HepG2 (cell line): ENCODE data around the gene LMF2. TPM values are rescaled to one million over a fixed set of nuclear protein-coding genes. Genes with fewer than 3 reads are reported as not detected.

Source experiments
- FOSL1 ChIP-seq: sonication (generic); formaldehyde crosslinking; IDR thresholded peaks from 2 replicates; pipeline ENCODE4 v1.9.0; 2021; ENCODE audit warnings: missing genetic modification reagents, borderline replicate concordance
- MED1 ChIP-seq: sonication (generic); formaldehyde crosslinking; IDR thresholded peaks from 2 replicates; pipeline ENCODE4 v1.4.0; 2020; ENCODE audit warnings: missing genetic modification reagents
- MEIS2 ChIP-seq: sonication (generic); formaldehyde crosslinking; IDR thresholded peaks from 2 replicates; pipeline ENCODE4 v1.9.0; 2021; ENCODE audit warnings: mild to moderate bottlenecking, missing genetic modification reagents
- PAWR ChIP-seq: sonication (generic); formaldehyde crosslinking; IDR thresholded peaks from 2 replicates; pipeline ENCODE4 v1.4.0; 2020; ENCODE audit warnings: missing genetic modification reagents, mild to moderate bottlenecking, borderline replicate concordance
- PHF20 ChIP-seq: sonication (generic); formaldehyde crosslinking; IDR thresholded peaks from 2 replicates; pipeline ENCODE4 v1.5.0; 2020; ENCODE audit warnings: mild to moderate bottlenecking, missing genetic modification reagents
- REXO4 ChIP-seq: sonication (generic); formaldehyde crosslinking; IDR thresholded peaks from 2 replicates; pipeline ENCODE4 v1.8.0; 2022; ENCODE audit warnings: missing genetic modification reagents, mild to moderate bottlenecking, borderline replicate concordance
- RORA ChIP-seq: sonication (generic); formaldehyde crosslinking; IDR thresholded peaks from 2 replicates; pipeline ENCODE4 v1.5.0; 2020; ENCODE audit warnings: mild to moderate bottlenecking, missing genetic modification reagents, moderate library complexity
- TCF7L2 ChIP-seq: IDR thresholded peaks from 2 replicates; pipeline ENCODE4 v1.6.1; 2011; ENCODE audit warnings: mild to moderate bottlenecking, low read depth, low read length, moderate library complexity
- TSC22D2 ChIP-seq: sonication (generic); formaldehyde crosslinking; IDR thresholded peaks from 2 replicates; pipeline ENCODE4 v1.5.1; 2020; ENCODE audit warnings: missing genetic modification reagents, mild to moderate bottlenecking, borderline replicate concordance
- ZBTB20 ChIP-seq: sonication (generic); formaldehyde crosslinking; IDR thresholded peaks from 2 replicates; pipeline ENCODE4 v1.8.1; 2023; ENCODE audit warnings: missing genetic modification reagents, low read depth, mild to moderate bottlenecking, borderline replicate concordance
- ZFY ChIP-seq: sonication (generic); formaldehyde crosslinking; IDR thresholded peaks from 2 replicates; pipeline ENCODE4 v1.4.0; 2020; ENCODE audit warnings: missing genetic modification reagents
- ZNF136 ChIP-seq: sonication (generic); formaldehyde crosslinking; IDR thresholded peaks from 2 replicates; pipeline ENCODE4 v1.8.1; 2022; ENCODE audit warnings: low read depth, mild to moderate bottlenecking, moderate library complexity, missing genetic modification reagents
- ZNF224 ChIP-seq: sonication (generic); formaldehyde crosslinking; IDR thresholded peaks from 2 replicates; pipeline ENCODE4 v1.5.0; 2020; ENCODE audit warnings: mild to moderate bottlenecking, missing genetic modification reagents
- ZNF225 ChIP-seq: sonication (generic); formaldehyde crosslinking; IDR thresholded peaks from 2 replicates; pipeline ENCODE4 v1.4.0; 2020; ENCODE audit warnings: mild to moderate bottlenecking, missing genetic modification reagents
- ZNF407 ChIP-seq: sonication (generic); formaldehyde crosslinking; IDR thresholded peaks from one replicate; pipeline ENCODE4 v1.5.1; 2020; ENCODE audit warnings: mild to moderate bottlenecking, missing genetic modification reagents; ENCODE audit errors: not compliant biosample characterization
- ZNF644 ChIP-seq: IDR thresholded peaks from 2 replicates; pipeline ENCODE4 v1.6.1; 2016; ENCODE audit warnings: low read depth
- polyA plus RNA-seq, 8 experiments: library from polyadenylated mRNA; depleted of rRNA in 3 of 8; stranded (reverse) in 7 of 8; unstranded in 1 of 8; fragments of >200 nt; fragmentation: Illumina TruSeq in 4 of 8; extraction: Trizol in 4 of 8; gene quantifications; 2 replicates each; pipeline versions ENCODE4 v1.2.1 to v1.2.3, GENCODE V29; 2011 to 2016; ENCODE audit warnings: low read depth in 4 of 8, missing spikeins in 1 of 8, mixed read lengths in 1 of 8; ENCODE audit not compliant: insufficient read depth in 1 of 8
- total RNA-seq, 5 experiments: library from RNA; depleted of rRNA; stranded (reverse); fragments of >200 nt; fragmentation: Illumina TruSeq; extraction: Trizol; gene quantifications; 2 replicates each; pipeline ENCODE4 v1.2.3, GENCODE V29; 2016; ENCODE audit warnings: low read depth in 1 of 5
- TF ChIP-seq, protein P1 (sequence below): sonication (generic); formaldehyde crosslinking; IDR thresholded peaks from 2 replicates; pipeline ENCODE4 v1.8.1; 2023; ENCODE audit warnings: mild to moderate bottlenecking, missing genetic modification reagents
- TF ChIP-seq, protein P2 (sequence below): sonication (generic); formaldehyde crosslinking; IDR thresholded peaks from 2 replicates; pipeline ENCODE4 v1.8.0; 2022; ENCODE audit warnings: mild to moderate bottlenecking, missing genetic modification reagents, moderate library complexity

LMF2 gene
- total and polyA plus RNA-seq, 2 of the 13 experiments (the other 11 are each of a cell fraction or from before 2014, with no cell fraction given) = 23.3 to 30.6 TPM

DNA sequence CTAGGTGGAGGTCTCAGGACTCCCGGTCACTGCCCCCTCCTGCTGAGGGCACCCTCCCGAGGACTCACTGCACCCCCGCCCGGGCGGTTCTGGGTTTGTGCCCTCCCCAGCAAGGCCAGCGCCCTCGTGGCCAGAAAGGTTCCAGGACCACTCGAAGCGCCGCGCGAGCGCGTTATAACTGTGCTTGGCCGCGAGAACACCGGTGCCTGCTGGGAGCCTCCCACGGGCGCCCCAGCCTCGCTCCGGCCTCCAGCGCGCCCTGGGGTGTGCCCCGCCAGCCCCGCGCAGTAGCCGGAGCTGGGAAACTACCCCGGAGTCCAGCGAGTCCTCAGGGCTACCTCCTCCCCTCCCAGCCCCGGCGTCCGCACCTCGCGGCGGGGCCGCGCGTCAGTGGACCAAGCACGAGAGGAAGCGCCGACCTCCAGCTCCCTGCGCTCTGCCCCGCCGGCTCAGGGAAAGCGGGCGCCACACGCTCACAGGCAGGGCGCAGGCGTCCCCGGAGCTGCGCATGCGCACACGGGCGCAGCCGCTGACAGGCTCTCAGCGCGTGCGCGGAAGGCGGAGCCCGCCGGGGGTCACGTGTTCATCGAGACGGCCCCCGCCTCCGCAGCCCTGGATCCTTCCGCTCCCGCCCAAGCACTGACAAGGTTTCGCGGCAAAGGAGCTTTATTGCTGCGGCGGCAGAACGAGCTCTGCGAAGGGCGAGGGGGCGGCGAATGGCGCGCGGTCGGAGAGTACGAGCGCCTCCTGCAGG lies 17.8 kb upstream of the LMF2 start, which contains the start of gene SCO2 (continued):
- peak; percentile 77; the same call in 1 of the 2 replicates for TF ChIP-seq REXO4 (CRISPR knock-in tag)
- TF ChIP-seq PAWR (CRISPR knock-in tag) = no peak
- TF ChIP-seq TCF7L2 = no peak
- TF ChIP-seq ZFY (CRISPR knock-in tag) = peak; percentile 60
- TF ChIP-seq ZNF225 (CRISPR knock-in tag) = peak; percentile 73; the same call in 1 of the 2 replicates
- TF ChIP-seq ZNF644 (CRISPR knock-in tag) = no peak
- TF ChIP-seq ZNF407 (CRISPR knock-in tag) = peak; percentile 91
- TF ChIP-seq MED1 (CRISPR knock-in tag) = peak; percentile 64
- peak; percentile 35; the same call in 1 of the 2 replicates for TF ChIP-seq TSC22D2
- TF ChIP-seq, protein P1, sequence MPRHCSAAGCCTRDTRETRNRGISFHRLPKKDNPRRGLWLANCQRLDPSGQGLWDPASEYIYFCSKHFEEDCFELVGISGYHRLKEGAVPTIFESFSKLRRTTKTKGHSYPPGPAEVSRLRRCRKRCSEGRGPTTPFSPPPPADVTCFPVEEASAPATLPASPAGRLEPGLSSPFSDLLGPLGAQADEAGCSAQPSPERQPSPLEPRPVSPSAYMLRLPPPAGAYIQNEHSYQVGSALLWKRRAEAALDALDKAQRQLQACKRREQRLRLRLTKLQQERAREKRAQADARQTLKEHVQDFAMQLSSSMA (CRISPR knock-in tag) = no peak
- TF ChIP-seq FOSL1 (CRISPR knock-in tag) = no peak
- no peak for TF ChIP-seq ZNF224 (CRISPR knock-in tag)
- TF ChIP-seq, protein P2, sequence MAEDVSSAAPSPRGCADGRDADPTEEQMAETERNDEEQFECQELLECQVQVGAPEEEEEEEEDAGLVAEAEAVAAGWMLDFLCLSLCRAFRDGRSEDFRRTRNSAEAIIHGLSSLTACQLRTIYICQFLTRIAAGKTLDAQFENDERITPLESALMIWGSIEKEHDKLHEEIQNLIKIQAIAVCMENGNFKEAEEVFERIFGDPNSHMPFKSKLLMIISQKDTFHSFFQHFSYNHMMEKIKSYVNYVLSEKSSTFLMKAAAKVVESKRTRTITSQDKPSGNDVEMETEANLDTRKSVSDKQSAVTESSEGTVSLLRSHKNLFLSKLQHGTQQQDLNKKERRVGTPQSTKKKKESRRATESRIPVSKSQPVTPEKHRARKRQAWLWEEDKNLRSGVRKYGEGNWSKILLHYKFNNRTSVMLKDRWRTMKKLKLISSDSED = no peak
- TF ChIP-seq ZNF136 (CRISPR knock-in tag) = peak; percentile 81
- peak; percentile 57 for TF ChIP-seq PHF20 (CRISPR knock-in tag)
- peak; percentile 20; the same call in 1 of the 2 replicates for TF ChIP-seq MEIS2 (CRISPR knock-in tag)
- no peak; the same call in none of the 2 replicates for TF ChIP-seq ZBTB20 (CRISPR knock-in tag)
- no peak for TF ChIP-seq RORA (CRISPR knock-in tag)
